SK-N-SH (cell line): ENCODE measurements around the gene BICD2. TPM values are rescaled to one million over a fixed set of nuclear protein-coding genes. Genes with fewer than 3 reads are reported as not detected.

Source experiments
- CTCF ChIA-PET: fragments of 300-600, 350-600 bp; formaldehyde crosslinking; extraction: SDS; loops from one replicate; lab custom pipeline; 2021; lab: Yijun Ruan, JAX
- POLR2A ChIA-PET: fragments of 350-600 bp; sonication (Branson Sonifier 250); formaldehyde crosslinking; extraction: SDS; loops from one replicate; lab custom pipeline; 2020; ENCODE audit warnings: antibody characterized with exemption, inconsistent platforms; lab: Yijun Ruan, JAX
- DNase-seq: peaks from one replicate; pipeline ENCODE4 v3.0.0; 2012
- H2AFZ ChIP-seq: fragments of 200-600 bp; sonication (generic); 2 replicates; pipeline ENCODE4 v1.8.1; 2016; ENCODE audit warnings: antibody characterized with exemption, mild to moderate bottlenecking, low read depth
- H3F3A ChIP-seq: fragments of 200-600 bp; sonication (generic); replicated peaks from 2 replicates; pipeline ENCODE3; 2016; ENCODE audit warnings: antibody characterized with exemption, mild to moderate bottlenecking; ENCODE audit not compliant: insufficient read depth
- H3K27ac ChIP-seq, 2 experiments: fragments of 200-500 bp in 1 of 2; fragments of 200-600 bp in 1 of 2; sonication (Bioruptor generic) in 1 of 2; sonication (generic), shearing (Covaris generic) in 1 of 2; 2 replicates each; pipeline versions ENCODE4 v1.5.1 to v1.6.1; 2014 to 2016; ENCODE audit warnings: low read depth in 2 of 2, inconsistent platforms in 1 of 2, low read length in 1 of 2, mild to moderate bottlenecking in 1 of 2, mixed read lengths in 1 of 2
- H3K27me3 ChIP-seq: fragments of 200-600 bp; sonication (generic), shearing (Covaris generic); 2 replicates; pipeline ENCODE4 v1.6.1; 2016; ENCODE audit warnings: mixed run types; ENCODE audit not compliant: insufficient read depth
- H3K36me3 ChIP-seq, 2 experiments: fragments of 200-500 bp in 1 of 2; fragments of 200-600 bp in 1 of 2; sonication (Bioruptor generic) in 1 of 2; sonication (generic) in 1 of 2; replicated peaks in 1 of 2; 2 replicates each; pipeline versions ENCODE3 to v1.5.1; 2014 to 2016; ENCODE audit warnings: low read length in 1 of 2, mild to moderate bottlenecking in 1 of 2; ENCODE audit not compliant: insufficient read depth in 2 of 2, control insufficient read depth in 1 of 2
- H3K4me1 ChIP-seq, 2 experiments: fragments of 200-500 bp in 1 of 2; fragments of 200-600 bp in 1 of 2; sonication (Bioruptor generic) in 1 of 2; sonication (generic), shearing (Covaris generic) in 1 of 2; 2 replicates each; pipeline versions ENCODE4 v1.5.1 to v1.6.1; 2014 to 2016; ENCODE audit warnings: low read depth in 1 of 2, low read length in 1 of 2, mixed run types in 1 of 2; ENCODE audit not compliant: insufficient read depth in 2 of 2, control insufficient read depth in 1 of 2
- H3K4me2 ChIP-seq: fragments of 200-600 bp; sonication (generic), shearing (Covaris generic); 2 replicates; pipeline ENCODE4 v1.6.1; 2017; ENCODE audit warnings: mixed run types
- H3K4me3 ChIP-seq, 2 experiments: fragments of 200-500 bp in 1 of 2; fragments of 200-600 bp in 1 of 2; sonication (Bioruptor generic) in 1 of 2; sonication (generic), shearing (Covaris generic) in 1 of 2; 2 replicates each; pipeline versions ENCODE4 v1.5.1 to v1.8.1; 2014 to 2016; ENCODE audit warnings: low read depth in 2 of 2, inconsistent platforms in 1 of 2, low read length in 1 of 2, mild to moderate bottlenecking in 1 of 2, mixed read lengths in 1 of 2, moderate library complexity in 1 of 2
- H3K79me2 ChIP-seq: fragments of 200-600 bp; sonication (generic); 2 replicates; pipeline ENCODE4 v1.8.1; 2017; ENCODE audit warnings: mild to moderate bottlenecking; ENCODE audit not compliant: insufficient read depth
- H3K9ac ChIP-seq: fragments of 200-600 bp; sonication (generic); 2 replicates; pipeline ENCODE4 v1.6.1; 2017; ENCODE audit warnings: mixed run types
- H3K9me2 ChIP-seq: fragments of 200-600 bp; sonication (generic); 2 replicates; pipeline ENCODE4 v1.6.1; 2017; ENCODE audit warnings: mixed run types
- H3K9me3 ChIP-seq: fragments of 200-600 bp; sonication (generic); 2 replicates; pipeline ENCODE4 v1.6.1; 2017; ENCODE audit warnings: mixed run types, mild to moderate bottlenecking, moderate library complexity
- H4K20me1 ChIP-seq: fragments of 200-600 bp; sonication (generic); 2 replicates; pipeline ENCODE4 v1.6.1; 2017; ENCODE audit warnings: mild to moderate bottlenecking, mixed run types; ENCODE audit not compliant: insufficient read depth
- FOSL2 ChIP-seq: IDR thresholded peaks from 2 replicates; pipeline ENCODE4 v1.4.0; 2012; ENCODE audit warnings: low read depth, mild to moderate bottlenecking, moderate library complexity, borderline replicate concordance
- FOXM1 ChIP-seq: IDR thresholded peaks from 2 replicates; pipeline ENCODE4 v1.4.0; 2012; ENCODE audit warnings: low read depth, mild to moderate bottlenecking
- MEF2A ChIP-seq: IDR thresholded peaks from 2 replicates; pipeline ENCODE4 v1.4.0; 2012; ENCODE audit warnings: low read depth, borderline replicate concordance
- PBX3 ChIP-seq: IDR thresholded peaks from 2 replicates; pipeline ENCODE4; 2012
- RXRA ChIP-seq: IDR thresholded peaks from 2 replicates; pipeline ENCODE4 v1.4.0; 2012; ENCODE audit warnings: low read depth, mild to moderate bottlenecking, borderline replicate concordance
- SIN3A ChIP-seq: IDR thresholded peaks from 2 replicates; pipeline ENCODE4 v1.6.1; 2012; ENCODE audit warnings: low read depth, mild to moderate bottlenecking, low read length, moderate library complexity, borderline replicate concordance
- WGBS: methylation state at CpG from one replicate; pipeline ENCODE4 v1.1.6; 2017; ENCODE audit warnings: low lambda C conversion rate; 5-methylcytosine and 5-hydroxymethylcytosine counted together
- polyA plus RNA-seq, 3 experiments: library from polyadenylated mRNA; depleted of rRNA; stranded (reverse); fragments of >200 nt; gene quantifications; 2 replicates each; pipeline ENCODE4 v1.2.3, GENCODE V29; 2012
- TF ChIP-seq, protein P1 (sequence below): IDR thresholded peaks from 2 replicates; pipeline ENCODE4 v1.6.1; 2012; ENCODE audit warnings: mild to moderate bottlenecking, low read depth, low read length, moderate library complexity

Gene BICD2
- polyA plus RNA-seq, 1 of the 3 experiments (the other 2 are of a cell fraction), result 19.6 TPM

- Histone ChIP-seq H3K4me1 (no peaks in the 10 kb centered on the region), H3K9me3 (no peaks in the 10 kb centered on the region), H3K27ac (no peak overlapping the region), H3K36me3 (no peaks in the 10 kb centered on the region), H3K27me3 (no peaks in the 10 kb centered on the region; the same call in 1 of the 2 replicates), H3F3A (no peaks in the 10 kb centered on the region), H3K4me2 (no peak overlapping the region), H3K9ac (no peak overlapping the region)
- CTCF ChIA-PET, result interaction anchor here (1.0 kb wide), 1 partner anchor 65 kb away, joined by 3 read pairs; no protein-coding TSS in a partner anchor
- POLR2A ChIA-PET, result no interaction called here
- TF ChIP-seq, protein P1, sequence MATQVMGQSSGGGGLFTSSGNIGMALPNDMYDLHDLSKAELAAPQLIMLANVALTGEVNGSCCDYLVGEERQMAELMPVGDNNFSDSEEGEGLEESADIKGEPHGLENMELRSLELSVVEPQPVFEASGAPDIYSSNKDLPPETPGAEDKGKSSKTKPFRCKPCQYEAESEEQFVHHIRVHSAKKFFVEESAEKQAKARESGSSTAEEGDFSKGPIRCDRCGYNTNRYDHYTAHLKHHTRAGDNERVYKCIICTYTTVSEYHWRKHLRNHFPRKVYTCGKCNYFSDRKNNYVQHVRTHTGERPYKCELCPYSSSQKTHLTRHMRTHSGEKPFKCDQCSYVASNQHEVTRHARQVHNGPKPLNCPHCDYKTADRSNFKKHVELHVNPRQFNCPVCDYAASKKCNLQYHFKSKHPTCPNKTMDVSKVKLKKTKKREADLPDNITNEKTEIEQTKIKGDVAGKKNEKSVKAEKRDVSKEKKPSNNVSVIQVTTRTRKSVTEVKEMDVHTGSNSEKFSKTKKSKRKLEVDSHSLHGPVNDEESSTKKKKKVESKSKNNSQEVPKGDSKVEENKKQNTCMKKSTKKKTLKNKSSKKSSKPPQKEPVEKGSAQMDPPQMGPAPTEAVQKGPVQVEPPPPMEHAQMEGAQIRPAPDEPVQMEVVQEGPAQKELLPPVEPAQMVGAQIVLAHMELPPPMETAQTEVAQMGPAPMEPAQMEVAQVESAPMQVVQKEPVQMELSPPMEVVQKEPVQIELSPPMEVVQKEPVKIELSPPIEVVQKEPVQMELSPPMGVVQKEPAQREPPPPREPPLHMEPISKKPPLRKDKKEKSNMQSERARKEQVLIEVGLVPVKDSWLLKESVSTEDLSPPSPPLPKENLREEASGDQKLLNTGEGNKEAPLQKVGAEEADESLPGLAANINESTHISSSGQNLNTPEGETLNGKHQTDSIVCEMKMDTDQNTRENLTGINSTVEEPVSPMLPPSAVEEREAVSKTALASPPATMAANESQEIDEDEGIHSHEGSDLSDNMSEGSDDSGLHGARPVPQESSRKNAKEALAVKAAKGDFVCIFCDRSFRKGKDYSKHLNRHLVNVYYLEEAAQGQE, result no peak
- TF ChIP-seq FOSL2 (no peak), MEF2A (no peak), FOXM1 (no peak), RXRA (no peak), SIN3A (no peak), PBX3 (no peak)
- TF ChIP-seq, all 33 proteins: peak for 0
- H4K20me1 ChIP-seq, result no peaks in the 10 kb centered on the region
- no peak overlapping the region for H2AFZ ChIP-seq
- H3K9me2 ChIP-seq, result no peaks in the 10 kb centered on the region
- no peak overlapping the region for H3K4me3 ChIP-seq
- no peaks in the 10 kb centered on the region for H3K79me2 ChIP-seq
- 54% methylated on average over 2 of the region's 2 CpGs for whole genome bisulfite sequencing
- no peak for DNase-seq
These were observed 17.3 kb upstream of the BICD2 start for GRCh38 chr9:92781899-92782298.

DNA sequence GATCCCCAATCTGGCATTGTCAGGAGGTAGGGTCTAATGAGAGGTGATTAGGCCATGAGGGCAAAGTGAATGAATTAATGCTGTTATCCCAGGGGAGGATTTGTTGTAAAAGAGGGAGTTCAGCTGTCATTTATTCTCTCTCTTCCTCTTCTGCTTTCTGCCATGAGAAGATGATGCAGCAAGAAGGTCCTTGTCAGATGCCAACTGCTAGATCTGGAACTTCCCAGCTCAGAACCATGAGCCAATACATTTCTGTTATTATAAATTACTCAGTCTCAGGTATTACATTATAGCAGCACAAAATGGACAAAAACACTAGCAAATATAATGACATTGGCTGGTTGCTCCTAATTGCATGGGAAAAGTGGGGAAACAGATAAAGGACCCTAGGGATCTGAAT, 15.6 kb upstream of the BICD2 start:
- CTCF ChIA-PET, result interaction anchor here (1.0 to 2.9 kb wide), 6 partner anchors 9 to 64 kb away, joined by 3 to 14 read pairs (median 5); partner anchors contain the start of gene BICD2
- POLR2A ChIA-PET, result no interaction called here
- Histone ChIP-seq H3K27me3 (no peaks in the 10 kb centered on the region; the same call in 1 of the 2 replicates), H2AFZ (no peak overlapping the region), H3K4me3 (no peak overlapping the region), H3K27ac (no peak overlapping the region), H3F3A (no peaks in the 10 kb centered on the region), H3K79me2 (no peaks in the 10 kb centered on the region), H3K4me1 (no peaks in the 10 kb centered on the region), H4K20me1 (no peaks in the 10 kb centered on the region), H3K4me2 (no peak overlapping the region)
- no peak for DNase-seq
- no peak for TF ChIP-seq FOSL2
- TF ChIP-seq, all 33 proteins: peak for 0
- Histone ChIP-seq H3K9ac (no peak overlapping the region), H3K9me3 (no peaks in the 10 kb centered on the region), H3K9me2 (no peaks in the 10 kb centered on the region), H3K36me3 (no peaks in the 10 kb centered on the region)
